ENCODE data around the gene APOB. TPM values are rescaled to one million over a fixed set of nuclear protein-coding genes. Genes with fewer than 3 reads are reported as not detected.

The APOB gene
- total and polyA plus RNA-seq, 2 of the 13 experiments (the other 11 are each of a cell fraction or from before 2014, with no cell fraction given), result 1,569 to 2,515 TPM

DNA sequence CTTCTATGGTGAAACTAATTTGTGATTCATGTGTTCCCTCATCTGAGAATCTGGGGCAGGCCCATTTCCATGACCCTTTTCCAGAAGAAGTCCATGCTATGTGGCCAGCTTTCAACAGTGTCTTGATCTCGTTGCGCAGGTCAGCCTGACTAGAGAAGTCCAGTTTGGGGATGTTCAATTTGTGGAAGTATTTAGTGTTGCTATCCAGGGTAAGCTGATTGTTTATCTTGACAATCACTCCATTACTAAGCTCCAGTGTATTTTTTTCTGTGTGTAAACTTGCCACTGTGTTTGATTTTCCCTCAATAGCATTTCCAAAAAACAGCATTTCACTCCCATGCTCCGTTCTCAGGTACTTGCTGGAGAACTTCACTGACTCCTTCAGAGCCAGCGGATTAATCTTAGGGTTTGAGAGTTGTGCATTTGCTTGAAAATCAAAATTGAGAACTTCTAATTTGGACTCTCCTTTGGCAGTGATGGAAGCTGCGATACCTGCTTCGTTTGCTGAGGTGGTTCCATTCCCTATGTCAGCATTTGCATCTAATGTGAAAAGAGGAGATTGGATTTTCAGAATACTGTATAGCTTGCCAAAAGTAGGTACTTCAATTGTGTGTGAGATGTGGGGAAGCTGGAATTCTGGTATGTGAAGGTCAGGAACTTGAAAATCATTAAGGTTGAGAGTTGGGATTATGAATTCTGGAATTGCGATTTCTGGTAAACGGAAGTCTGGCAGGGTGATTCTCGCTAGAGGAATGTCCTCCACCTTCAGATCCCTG lies 35.7 kb downstream of the APOB start (continued):
- TF ChIP-seq ZNF513 (CRISPR knock-in tag; conservative IDR thresholded peaks at IDR 0.05) (no peak), ZNF790 (CRISPR knock-in tag; IDR thresholded peaks at IDR 0.05; ENCODE audit: borderline replicate concordance) (no peak), ATF7 (IDR thresholded peaks at IDR 0.05) (no peak), ATF7 (CRISPR knock-in tag; IDR thresholded peaks at IDR 0.05) (no peak), TCF7 (IDR thresholded peaks at IDR 0.05; ENCODE audit: low read depth) (no peak), ZNF678 (CRISPR knock-in tag; IDR thresholded peaks at IDR 0.05) (0 out of 2 replicates have a peak, but pooled peaks have one; percentile 31), BRCA1 (CRISPR knock-in tag; IDR thresholded peaks at IDR 0.05) (no peak; the same call in 1 of the 2 replicates), SOX6 (IDR thresholded peaks at IDR 0.05) (no peak), SOX6 (CRISPR knock-in tag; IDR thresholded peaks at IDR 0.05) (no peak; the same call in 1 of the 2 replicates), KMT2A (CRISPR knock-in tag; IDR thresholded peaks at IDR 0.05) (no peak), NRL (CRISPR knock-in tag; IDR thresholded peaks at IDR 0.05; ENCODE audit: borderline replicate concordance) (no peak), RARA (CRISPR knock-in tag; IDR thresholded peaks at IDR 0.05) (no peak), TBL1XR1 (IDR thresholded peaks at IDR 0.05; ENCODE audit: borderline replicate concordance, low read length, partially characterized antibody) (no peak), RAD21 (CRISPR knock-in tag; IDR thresholded peaks at IDR 0.05) (no peak), FOXK2 (IDR thresholded peaks at IDR 0.05) (no peak), FLYWCH1 (CRISPR knock-in tag; IDR thresholded peaks at IDR 0.05) (0 out of 2 replicates have a peak, but pooled peaks have one; percentile 29), ZFP36 (IDR thresholded peaks at IDR 0.05; ENCODE audit: borderline replicate concordance, low read depth, low read length, partially characterized antibody) (no peak), ZNF3 (CRISPR knock-in tag; IDR thresholded peaks at IDR 0.05) (no peak), HIVEP1 (CRISPR knock-in tag; IDR thresholded peaks at IDR 0.05) (no peak)
- TF ChIP-seq, protein P1, sequence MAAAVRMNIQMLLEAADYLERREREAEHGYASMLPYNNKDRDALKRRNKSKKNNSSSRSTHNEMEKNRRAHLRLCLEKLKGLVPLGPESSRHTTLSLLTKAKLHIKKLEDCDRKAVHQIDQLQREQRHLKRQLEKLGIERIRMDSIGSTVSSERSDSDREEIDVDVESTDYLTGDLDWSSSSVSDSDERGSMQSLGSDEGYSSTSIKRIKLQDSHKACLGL (CRISPR knock-in tag; IDR thresholded peaks at IDR 0.05), result no peak
- TF ChIP-seq, protein P2, sequence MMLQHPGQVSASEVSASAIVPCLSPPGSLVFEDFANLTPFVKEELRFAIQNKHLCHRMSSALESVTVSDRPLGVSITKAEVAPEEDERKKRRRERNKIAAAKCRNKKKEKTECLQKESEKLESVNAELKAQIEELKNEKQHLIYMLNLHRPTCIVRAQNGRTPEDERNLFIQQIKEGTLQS (CRISPR knock-in tag; IDR thresholded peaks at IDR 0.05), result no peak
- TF ChIP-seq, protein P3, sequence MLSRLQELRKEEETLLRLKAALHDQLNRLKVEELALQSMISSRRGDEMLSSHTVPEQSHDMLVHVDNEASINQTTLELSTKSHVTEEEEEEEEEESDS (CRISPR knock-in tag; IDR thresholded peaks at IDR 0.05; ENCODE audit: borderline replicate concordance), result no peak
- TF ChIP-seq, protein P4, sequence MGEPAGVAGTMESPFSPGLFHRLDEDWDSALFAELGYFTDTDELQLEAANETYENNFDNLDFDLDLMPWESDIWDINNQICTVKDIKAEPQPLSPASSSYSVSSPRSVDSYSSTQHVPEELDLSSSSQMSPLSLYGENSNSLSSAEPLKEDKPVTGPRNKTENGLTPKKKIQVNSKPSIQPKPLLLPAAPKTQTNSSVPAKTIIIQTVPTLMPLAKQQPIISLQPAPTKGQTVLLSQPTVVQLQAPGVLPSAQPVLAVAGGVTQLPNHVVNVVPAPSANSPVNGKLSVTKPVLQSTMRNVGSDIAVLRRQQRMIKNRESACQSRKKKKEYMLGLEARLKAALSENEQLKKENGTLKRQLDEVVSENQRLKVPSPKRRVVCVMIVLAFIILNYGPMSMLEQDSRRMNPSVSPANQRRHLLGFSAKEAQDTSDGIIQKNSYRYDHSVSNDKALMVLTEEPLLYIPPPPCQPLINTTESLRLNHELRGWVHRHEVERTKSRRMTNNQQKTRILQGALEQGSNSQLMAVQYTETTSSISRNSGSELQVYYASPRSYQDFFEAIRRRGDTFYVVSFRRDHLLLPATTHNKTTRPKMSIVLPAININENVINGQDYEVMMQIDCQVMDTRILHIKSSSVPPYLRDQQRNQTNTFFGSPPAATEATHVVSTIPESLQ (CRISPR knock-in tag; conservative IDR thresholded peaks at IDR 0.05), result no peak
- TF ChIP-seq, protein P5, sequence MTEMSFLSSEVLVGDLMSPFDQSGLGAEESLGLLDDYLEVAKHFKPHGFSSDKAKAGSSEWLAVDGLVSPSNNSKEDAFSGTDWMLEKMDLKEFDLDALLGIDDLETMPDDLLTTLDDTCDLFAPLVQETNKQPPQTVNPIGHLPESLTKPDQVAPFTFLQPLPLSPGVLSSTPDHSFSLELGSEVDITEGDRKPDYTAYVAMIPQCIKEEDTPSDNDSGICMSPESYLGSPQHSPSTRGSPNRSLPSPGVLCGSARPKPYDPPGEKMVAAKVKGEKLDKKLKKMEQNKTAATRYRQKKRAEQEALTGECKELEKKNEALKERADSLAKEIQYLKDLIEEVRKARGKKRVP (CRISPR knock-in tag; IDR thresholded peaks at IDR 0.05), result peak in 1 of 2 experiments; percentile 61; a peak in 1 of 4 replicates

Measured in HepG2 (cell line).